ENCODE measurements around the gene PLA2G6.
A peak's percentile ranks its signal among the peaks of the same experiment; 100 is the strongest.
"Not testable (repeated sequence)": the region's sequence is repeated elsewhere in the genome, so short reads cannot be mapped to it uniquely, and the experiment has no call there.

Gene PLA2G6

DNA sequence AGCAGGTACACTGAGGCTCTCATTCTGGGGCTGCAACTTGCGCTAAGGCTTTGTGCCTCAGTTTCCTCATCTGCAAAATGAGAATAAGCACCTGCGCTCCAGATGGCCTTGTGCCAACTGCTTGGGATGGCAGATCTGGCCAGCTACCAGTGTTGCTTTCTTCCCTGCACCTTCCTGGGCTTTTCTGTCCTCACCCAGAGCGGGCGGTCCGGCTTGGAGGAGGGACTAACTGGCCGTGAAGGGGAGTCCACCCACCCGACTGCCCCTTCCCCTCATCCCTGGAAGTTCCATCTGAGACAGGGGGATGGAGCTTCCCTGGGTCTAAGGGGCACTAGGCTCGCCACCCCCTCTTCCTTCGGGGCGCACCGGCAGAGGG, 101.2 kb downstream of the PLA2G6 start:
- DNase-seq: peak in 2 of 10 donors; percentile 59 to 64

DNA sequence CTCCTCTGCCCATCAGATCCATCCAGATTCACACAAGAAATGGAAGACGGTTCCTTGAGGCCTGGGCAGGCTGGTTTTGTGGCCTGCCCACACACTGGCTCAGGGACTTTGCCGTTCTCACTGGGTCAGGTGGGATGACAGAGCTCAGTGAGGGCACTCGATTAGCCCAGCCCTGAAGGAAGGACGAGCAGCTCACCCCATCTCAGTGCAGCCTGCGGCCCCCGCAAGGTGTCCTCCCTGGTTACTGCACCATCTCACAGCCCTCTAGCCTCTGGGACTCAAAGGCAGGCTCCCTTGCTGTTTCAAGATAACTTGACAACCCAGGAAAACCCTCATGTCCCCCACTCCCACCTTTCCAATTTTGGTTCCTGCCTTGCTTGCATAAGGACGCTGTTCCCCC, 101.8 kb downstream of the PLA2G6 start:
- DNase-seq: peak in 2 of 10 donors; percentile 44 to 55
- intact Hi-C loops (cut with DNase I): no loop called here

More for the DNA sequence above, 101.2 kb downstream of the PLA2G6 start:
- intact Hi-C loops (cut with DNase I): no loop called here

GRCh38 chr22:38079208-38079607, 102.4 kb downstream of the PLA2G6 start:
- intact Hi-C loops (cut with DNase I): not testable (repeated sequence)
- DNase-seq: peak in 2 of 10 donors; percentile 14 to 43

DNA sequence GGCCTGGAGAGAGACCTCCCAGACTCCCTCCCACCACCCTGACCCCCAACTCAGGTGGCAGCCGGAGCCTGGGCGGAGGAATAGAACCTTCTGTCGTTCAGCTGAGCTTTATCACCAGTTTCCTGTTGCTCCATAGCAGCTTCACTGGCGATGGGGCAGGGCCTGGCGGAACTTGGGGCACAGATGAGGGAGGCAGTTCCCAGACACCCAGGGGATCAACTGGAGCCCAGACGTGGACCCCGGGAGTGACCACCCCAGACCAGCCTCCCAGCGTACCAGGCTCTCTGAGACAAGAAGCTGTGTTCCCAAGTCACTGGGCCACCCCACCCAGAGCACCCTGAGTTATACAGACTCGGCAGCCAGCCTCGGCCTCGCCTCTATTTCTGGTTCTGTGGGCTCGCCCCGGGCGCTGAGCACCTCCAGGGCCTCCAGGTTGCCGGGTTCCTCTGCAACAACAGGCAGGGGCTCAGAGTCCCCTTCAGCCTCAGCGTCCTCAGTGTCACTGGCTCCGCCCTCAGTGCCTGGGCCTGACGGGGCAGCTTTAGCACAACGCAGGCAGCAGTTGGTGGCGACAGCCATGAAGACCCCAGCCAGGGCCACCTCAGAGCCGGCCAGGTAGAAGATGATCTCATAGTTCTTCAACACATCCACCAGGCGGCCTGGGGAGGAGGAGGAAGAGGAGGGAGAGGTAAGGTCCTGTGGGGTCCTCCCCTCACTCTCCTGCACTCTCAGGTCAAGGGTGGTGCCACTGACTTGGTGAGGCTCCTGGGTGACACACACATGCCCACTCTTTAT, 103.4 kb downstream of the PLA2G6 start:
- DNase-seq: peak in 2 of 10 donors; percentile 62 to 79
- intact Hi-C loops (cut with DNase I): no loop called here

DNA sequence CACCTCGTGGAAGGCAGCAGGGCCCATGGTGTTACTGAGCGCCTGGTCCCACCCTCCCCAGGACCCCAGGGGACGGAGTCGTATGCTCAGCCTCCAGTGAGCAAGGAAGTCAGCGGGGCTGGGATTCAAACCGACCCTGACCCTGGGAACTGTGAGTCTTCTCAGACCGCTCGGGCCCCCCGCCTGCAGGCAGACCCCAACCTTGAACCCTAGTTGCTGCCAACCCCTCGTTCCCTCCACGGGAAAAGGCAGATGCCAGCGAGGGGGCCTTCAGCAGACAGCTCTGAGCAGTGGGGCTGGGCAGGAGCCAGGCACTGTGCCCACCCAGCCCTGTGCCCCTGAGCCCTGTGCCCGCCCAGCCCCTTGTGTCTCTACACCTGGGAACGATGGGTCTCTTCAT, 104.0 kb downstream of the PLA2G6 start:
- DNase-seq: peak in 1 of 10 donors; percentile 74

DNA sequence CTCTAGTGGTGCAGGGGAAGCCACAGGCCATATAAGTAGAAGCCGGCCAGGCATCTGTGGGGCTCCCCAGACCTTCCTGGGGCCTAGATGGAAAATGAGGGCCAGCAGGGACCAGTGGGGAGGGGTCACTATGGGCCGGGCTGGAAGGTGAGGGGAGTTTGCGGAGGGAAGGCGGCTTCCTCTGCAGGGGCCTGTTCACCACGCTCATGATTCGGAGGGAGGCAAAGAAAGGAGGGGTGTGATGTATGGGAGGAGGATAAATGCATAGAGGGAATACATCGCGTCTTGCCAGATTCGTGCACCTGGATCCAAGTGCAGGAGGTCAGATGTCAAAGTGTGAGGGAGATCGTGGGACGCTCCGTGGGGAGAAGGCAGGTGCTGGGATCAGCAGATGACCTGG, 104.5 kb downstream of the PLA2G6 start:
- intact Hi-C loops (cut with DNase I): no loop called here
- DNase-seq: peak in 2 of 10 donors; percentile 55 to 66

More for the DNA sequence above, 104.0 kb downstream of the PLA2G6 start:
- intact Hi-C loops (cut with DNase I): no loop called here

- DNase-seq: peak in 2 of 10 donors; percentile 54 to 55
- intact Hi-C loops (cut with DNase I): no loop called here
Observed at GRCh38 chr22:38075961-38076360, 105.7 kb downstream of the PLA2G6 start.

DNA sequence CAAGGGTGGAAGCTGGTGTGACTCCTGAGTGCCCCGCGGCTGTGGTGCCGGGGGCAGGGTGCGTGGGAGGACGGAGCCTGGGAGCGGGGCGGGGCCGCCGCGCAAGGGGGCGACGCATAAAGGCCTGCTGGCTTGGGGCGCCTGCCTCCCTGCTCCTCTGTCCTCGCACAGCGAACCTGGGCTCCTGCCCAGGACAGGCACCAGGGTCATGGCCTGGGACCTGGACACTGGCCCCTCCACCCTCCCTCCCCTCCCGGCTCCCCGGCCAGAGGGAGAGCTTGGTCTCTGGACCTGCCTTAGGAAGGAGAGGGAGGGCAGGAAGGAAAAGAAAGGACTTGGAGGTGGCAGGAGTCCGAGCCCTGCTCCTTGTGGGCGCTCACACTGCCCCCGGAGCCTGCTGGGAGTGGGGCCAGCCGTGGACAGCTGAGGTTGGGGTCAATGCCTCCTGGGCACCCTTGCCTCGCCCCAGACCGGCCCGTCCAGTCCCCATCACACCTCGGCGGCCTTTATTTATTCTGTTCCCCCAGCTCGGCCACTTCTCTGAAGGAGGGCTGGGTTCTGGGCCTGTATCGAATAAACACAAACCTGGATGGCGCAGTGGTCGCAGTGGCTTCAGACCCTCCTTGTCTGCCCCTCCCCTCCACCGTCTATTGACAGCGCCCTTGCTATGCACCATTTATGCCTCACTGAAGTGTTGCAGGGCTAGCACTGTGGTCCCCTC, 106.4 kb downstream of the PLA2G6 start:
- peak in 3 of 10 donors; percentile 52 to 70 (median 68) for DNase-seq
- intact Hi-C loops (cut with DNase I): no loop called here

DNA sequence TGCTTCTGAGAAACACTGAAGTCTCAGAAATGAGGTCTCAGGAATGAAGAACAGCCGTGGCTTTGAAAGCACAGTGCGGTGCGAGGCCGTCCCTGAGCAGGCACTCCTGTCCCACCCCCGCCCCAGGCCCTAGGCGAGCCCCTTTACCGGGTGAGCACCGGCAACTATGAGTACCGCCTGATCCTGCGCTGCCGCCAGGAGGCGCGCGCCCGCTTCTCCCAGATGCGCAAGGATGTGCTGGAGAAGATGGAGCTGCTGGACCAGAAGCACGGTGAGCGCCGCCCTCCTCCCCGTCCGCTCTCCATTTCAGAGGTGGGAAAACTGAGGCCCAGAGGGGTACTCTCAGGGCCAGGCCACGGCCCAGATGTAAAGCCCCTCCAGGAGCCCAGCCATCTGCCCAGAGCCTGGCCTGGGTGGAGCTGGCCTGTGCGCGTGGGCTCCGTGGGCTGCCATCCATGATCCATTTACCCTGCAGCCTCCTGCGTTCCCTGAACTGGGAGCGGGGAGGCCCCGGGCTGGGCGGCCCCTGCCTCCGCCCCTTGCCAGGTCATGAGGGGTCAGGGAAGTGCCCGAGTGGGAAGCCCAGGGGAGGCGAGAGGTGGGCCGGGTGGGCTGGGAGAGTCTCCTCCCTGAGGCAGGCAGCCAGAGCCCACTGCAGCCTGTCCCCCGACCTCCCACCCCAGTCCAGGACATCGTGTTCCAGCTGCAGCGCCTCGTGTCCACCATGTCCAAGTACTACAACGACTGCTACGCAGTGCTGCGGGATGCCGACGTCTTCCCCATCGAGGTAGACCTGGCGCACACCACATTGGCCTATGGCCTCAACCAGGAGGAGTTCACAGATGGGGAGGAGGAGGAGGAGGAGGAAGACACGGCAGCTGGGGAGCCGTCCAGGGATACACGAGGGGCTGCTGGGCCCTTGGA, 107.2 kb downstream of the PLA2G6 start:
- DNase-seq: peak in 7 of 10 donors; percentile 58 to 95 (median 73)
- intact Hi-C loops (cut with DNase I): no loop called here

DNA sequence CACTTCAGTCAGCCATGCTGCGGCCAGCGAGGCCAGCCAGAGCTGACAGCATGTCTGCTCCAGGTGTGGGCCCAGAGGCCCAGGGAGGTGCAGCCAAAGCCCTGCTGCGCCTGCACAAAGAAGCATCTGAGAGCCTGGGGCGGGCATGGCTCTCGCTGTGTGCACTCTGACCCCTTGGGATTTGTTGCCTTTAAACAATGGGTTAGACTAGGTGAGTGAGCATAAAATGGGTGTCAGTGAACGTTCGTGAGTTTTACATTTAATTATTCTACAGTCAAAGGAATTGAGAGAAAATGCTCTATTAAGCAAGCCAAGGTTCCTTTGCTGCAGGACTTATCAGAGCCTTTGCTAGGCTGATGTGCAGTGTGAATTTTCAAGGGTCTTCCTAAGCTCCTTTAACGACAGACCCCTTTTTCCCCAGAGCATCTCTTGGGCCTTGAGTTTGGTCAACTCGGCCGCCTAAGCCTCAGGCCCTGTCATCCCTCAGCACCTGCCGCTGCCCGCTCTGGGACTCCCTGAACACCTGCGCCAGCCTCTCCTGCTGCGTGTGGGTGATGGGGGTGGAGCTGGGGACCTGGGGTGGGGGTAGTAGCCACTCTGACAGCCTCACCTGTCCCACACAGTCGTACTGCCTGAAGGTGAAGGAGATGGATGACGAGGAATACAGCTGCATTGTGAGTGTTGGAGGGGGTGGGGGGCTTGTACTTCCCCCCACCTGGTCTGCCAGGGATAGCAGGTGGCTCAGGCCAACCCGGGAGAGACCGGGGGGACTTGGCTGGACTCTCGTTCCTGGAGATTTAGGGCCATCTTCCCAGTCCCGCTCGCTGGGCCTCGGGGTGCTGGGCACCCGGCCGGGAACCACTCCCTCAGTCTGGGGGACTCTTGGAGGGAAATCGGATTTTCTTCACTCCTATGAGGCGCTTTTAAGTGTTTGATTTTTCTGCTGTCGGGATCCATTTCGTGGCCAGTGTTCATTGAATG, 108.2 kb downstream of the PLA2G6 start:
- intact Hi-C loops (cut with DNase I): no loop called here
- peak in 3 of 10 donors; percentile 23 to 71 (median 29) for DNase-seq

DNA sequence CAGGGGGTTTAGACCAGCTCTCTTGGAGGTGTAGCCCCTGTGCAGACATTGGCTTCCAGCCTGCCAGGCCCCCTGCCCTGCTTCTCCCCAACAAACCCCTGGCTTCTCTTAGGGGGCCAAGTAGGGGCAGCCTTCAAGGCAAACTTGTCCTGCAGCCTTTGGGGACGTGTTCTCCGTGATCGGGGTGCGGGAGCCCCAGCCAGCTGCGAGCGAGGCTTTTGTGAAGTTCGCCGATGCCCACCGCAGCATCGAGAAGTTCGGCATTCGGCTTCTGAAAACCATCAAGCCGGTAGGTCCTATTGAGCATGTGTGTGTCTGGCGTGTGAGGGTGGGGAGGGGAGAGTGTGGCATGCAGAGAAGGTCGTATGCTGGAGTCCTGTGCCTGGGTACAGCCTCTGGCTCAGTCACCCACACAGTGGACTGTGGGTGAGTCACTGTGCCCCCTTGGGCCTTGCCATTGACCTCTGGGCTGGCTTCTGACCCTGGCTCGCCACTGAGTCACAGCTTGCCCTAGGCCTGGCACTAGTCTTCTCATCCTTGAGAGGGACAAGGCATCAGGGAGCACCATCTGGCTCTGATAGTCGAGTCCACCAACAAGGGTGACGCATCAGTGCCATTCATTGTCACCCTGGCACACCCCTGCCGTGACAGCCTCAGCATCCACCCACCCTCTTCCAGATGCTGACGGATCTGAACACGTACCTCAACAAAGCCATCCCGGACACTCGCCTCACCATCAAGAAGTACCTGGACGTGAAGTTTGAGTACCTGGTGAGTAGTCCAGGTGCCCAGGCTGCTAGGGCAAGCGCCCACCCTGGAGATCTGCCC, 109.1 kb downstream of the PLA2G6 start:
- peak in 3 of 10 donors; percentile 21 to 65 (median 64) for DNase-seq
- intact Hi-C loops (cut with DNase I): no loop called here

- peak in 3 of 10 donors; percentile 20 to 71 (median 64) for DNase-seq
- intact Hi-C loops (cut with DNase I): no loop called here
Observed at GRCh38 chr22:38071421-38072321, 110.0 kb downstream of the PLA2G6 start.

DNA sequence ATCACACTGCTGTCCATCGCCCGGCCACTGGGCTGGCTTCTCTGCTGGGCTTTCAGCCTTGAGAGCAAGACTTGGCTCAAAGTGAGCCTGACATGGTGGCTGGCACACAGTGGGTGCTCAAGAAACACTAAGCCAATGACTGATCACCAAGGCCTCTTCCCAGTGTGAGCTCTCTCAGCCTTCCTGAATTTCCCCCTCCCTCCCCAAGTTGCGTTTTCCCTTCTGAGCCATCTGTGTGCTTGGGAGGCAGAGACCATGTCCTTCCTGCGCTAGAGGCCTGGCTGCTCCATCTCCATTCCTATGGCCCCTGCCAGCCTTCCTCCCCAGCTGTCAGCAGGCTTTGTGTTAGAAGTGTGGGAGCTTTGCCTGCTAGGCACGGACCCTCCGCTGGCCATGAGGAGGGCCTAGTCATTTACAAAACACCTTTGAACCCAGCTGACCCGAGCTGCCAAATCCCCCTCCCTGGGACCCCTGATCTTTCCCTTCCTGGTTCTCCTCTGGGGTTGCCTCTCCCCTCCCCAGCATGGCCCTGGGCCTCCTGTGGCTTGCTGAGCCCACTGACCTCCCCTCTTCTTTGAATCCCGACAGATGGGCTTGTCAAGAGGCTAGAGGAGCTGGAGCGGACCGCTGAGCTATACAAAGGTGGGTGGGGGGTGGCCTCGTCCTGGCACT, 111.2 kb downstream of the PLA2G6 start:
- peak in 3 of 10 donors; percentile 4 to 87 (median 78) for DNase-seq
- intact Hi-C loops (cut with DNase I): no loop called here

- intact Hi-C loops (cut with DNase I): loop anchor here (5.0 kb wide), 1 partner anchor 503 kb away; the partner anchor contains the start of gene DMC1
- peak; percentile 66 to 98 (median 85) for DNase-seq
Observed at GRCh38 chr22:38069372-38070249, 112.0 kb downstream of the PLA2G6 start.

DNA sequence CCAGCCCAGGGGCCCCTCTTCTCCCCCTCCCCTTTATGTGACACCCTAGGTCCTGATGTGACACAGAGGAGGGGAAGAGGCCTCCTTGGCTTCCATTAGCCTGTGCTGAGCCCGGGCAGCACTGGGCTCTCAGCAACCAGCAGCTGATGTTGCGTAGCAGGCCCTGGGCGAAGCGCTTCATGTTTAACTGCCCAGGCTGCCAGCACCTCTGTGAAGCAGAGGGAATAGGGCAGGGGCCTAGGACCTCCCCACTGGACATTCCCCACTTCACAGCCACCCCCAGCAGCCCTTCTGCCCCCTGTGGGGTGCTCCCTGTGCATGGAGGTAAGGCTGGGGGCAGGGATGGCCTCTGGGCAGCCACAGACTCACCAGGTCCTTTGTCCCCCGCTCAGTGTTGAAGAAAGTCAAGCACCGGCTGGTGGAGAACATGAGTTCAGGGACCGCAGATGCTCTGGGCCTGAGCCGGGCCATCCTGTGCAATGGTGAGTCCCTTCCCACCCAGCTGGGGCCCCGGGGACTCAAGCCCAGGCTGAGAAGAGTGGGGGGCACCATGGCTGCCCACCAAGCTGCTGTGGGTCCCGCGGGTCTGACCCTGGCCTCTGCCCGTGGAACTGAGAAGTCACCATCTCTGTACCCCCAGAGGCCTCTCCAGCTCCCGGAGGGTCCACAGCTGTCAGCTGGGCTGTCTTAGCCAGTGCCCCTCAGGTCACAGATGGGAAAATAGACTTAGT, 112.8 kb downstream of the PLA2G6 start:
- peak in 2 of 10 donors; percentile 67 to 85 for DNase-seq
- intact Hi-C loops (cut with DNase I): loop anchor here (5.0 kb wide), 1 partner anchor 503 kb away; the partner anchor contains the start of gene DMC1
